Gastroesophageal sphincter (tissue), 3 donors: Measurements from ENCODE around the gene NEU3.

Experiments
- CTCF ChIP-seq, 4 experiments: fragments of 200-600 bp in 2 of 4; fragments of 450-650 bp in 2 of 4; sonication (generic) in 1 of 4; IDR thresholded peaks; one replicate each; pipeline ENCODE4 v1.5.1; 2017 to 2019; ENCODE audit warnings: antibody characterized with exemption in 4 of 4, mild to moderate bottlenecking in 2 of 4, moderate library complexity in 2 of 4
- POLR2A ChIP-seq, 2 donors: fragments of 450-650 bp; IDR thresholded peaks; one replicate each; pipeline ENCODE4 v1.6.1; 2017; ENCODE audit warnings: antibody characterized with exemption in 2 of 2, mild to moderate bottlenecking in 2 of 2, moderate library complexity in 1 of 2
- POLR2AphosphoS5 ChIP-seq: sonication (generic); formaldehyde crosslinking; IDR thresholded peaks from one replicate; pipeline ENCODE4 v1.6.1; 2017; ENCODE audit warnings: antibody characterized with exemption

- no peak for TF ChIP-seq POLR2A (IDR thresholded peaks at IDR 0.05)
- TF ChIP-seq CTCF (IDR thresholded peaks at IDR 0.05), result no peak
- TF ChIP-seq POLR2AphosphoS5, result no peak
Measured at GRCh38 chr11:74971424-74971823, 17.3 kb upstream of the NEU3 start.
